ENCODE measurements around the gene THEM4. TPM values are rescaled to one million over a fixed set of nuclear protein-coding genes. Genes with fewer than 3 reads are reported as not detected.

The THEM4 gene
- total and polyA plus RNA-seq, 2 experiments from 2014 or later, result 13.4 to 20.4 TPM

GRCh38 chr1:151875419-151876097, 33.8 kb downstream of the THEM4 start:
- TF ChIP-seq POLR2AphosphoS5 (IDR thresholded peaks at IDR 0.05; ENCODE audit: low read depth) (no peak), EZH2 (IDR thresholded peaks at IDR 0.05; ENCODE audit: low read depth, unreplicated experiment) (no peak), ZNF114 (CRISPR knock-in tag; IDR thresholded peaks at IDR 0.05) (no peak), CREB1 (CRISPR knock-in tag; IDR thresholded peaks at IDR 0.05; ENCODE audit: low read depth) (no peak), NANOG (IDR thresholded peaks at IDR 0.05; ENCODE audit: borderline replicate concordance) (no peak), JUNB (IDR thresholded peaks at IDR 0.05; ENCODE audit: unreplicated experiment) (no peak), EZH2phosphoT487 (IDR thresholded peaks at IDR 0.05; ENCODE audit: unreplicated experiment) (no peak), STAT1 (IDR thresholded peaks at IDR 0.05; ENCODE audit: unreplicated experiment) (no peak), ZNF331 (CRISPR knock-in tag; IDR thresholded peaks at IDR 0.05; ENCODE audit: low read depth) (no peak)
- TF ChIP-seq, protein P1, sequence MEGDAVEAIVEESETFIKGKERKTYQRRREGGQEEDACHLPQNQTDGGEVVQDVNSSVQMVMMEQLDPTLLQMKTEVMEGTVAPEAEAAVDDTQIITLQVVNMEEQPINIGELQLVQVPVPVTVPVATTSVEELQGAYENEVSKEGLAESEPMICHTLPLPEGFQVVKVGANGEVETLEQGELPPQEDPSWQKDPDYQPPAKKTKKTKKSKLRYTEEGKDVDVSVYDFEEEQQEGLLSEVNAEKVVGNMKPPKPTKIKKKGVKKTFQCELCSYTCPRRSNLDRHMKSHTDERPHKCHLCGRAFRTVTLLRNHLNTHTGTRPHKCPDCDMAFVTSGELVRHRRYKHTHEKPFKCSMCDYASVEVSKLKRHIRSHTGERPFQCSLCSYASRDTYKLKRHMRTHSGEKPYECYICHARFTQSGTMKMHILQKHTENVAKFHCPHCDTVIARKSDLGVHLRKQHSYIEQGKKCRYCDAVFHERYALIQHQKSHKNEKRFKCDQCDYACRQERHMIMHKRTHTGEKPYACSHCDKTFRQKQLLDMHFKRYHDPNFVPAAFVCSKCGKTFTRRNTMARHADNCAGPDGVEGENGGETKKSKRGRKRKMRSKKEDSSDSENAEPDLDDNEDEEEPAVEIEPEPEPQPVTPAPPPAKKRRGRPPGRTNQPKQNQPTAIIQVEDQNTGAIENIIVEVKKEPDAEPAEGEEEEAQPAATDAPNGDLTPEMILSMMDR (conservative IDR thresholded peaks at IDR 0.05; ENCODE audit: low read depth in 2 of 2), result no peak
- TF ChIP-seq, protein P2, sequence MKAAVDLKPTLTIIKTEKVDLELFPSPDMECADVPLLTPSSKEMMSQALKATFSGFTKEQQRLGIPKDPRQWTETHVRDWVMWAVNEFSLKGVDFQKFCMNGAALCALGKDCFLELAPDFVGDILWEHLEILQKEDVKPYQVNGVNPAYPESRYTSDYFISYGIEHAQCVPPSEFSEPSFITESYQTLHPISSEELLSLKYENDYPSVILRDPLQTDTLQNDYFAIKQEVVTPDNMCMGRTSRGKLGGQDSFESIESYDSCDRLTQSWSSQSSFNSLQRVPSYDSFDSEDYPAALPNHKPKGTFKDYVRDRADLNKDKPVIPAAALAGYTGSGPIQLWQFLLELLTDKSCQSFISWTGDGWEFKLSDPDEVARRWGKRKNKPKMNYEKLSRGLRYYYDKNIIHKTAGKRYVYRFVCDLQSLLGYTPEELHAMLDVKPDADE (IDR thresholded peaks at IDR 0.05), result no peak
- TF ChIP-seq, protein P3, sequence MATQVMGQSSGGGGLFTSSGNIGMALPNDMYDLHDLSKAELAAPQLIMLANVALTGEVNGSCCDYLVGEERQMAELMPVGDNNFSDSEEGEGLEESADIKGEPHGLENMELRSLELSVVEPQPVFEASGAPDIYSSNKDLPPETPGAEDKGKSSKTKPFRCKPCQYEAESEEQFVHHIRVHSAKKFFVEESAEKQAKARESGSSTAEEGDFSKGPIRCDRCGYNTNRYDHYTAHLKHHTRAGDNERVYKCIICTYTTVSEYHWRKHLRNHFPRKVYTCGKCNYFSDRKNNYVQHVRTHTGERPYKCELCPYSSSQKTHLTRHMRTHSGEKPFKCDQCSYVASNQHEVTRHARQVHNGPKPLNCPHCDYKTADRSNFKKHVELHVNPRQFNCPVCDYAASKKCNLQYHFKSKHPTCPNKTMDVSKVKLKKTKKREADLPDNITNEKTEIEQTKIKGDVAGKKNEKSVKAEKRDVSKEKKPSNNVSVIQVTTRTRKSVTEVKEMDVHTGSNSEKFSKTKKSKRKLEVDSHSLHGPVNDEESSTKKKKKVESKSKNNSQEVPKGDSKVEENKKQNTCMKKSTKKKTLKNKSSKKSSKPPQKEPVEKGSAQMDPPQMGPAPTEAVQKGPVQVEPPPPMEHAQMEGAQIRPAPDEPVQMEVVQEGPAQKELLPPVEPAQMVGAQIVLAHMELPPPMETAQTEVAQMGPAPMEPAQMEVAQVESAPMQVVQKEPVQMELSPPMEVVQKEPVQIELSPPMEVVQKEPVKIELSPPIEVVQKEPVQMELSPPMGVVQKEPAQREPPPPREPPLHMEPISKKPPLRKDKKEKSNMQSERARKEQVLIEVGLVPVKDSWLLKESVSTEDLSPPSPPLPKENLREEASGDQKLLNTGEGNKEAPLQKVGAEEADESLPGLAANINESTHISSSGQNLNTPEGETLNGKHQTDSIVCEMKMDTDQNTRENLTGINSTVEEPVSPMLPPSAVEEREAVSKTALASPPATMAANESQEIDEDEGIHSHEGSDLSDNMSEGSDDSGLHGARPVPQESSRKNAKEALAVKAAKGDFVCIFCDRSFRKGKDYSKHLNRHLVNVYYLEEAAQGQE (IDR thresholded peaks at IDR 0.05; ENCODE audit: unreplicated experiment), result no peak
- TF ChIP-seq, protein P4, sequence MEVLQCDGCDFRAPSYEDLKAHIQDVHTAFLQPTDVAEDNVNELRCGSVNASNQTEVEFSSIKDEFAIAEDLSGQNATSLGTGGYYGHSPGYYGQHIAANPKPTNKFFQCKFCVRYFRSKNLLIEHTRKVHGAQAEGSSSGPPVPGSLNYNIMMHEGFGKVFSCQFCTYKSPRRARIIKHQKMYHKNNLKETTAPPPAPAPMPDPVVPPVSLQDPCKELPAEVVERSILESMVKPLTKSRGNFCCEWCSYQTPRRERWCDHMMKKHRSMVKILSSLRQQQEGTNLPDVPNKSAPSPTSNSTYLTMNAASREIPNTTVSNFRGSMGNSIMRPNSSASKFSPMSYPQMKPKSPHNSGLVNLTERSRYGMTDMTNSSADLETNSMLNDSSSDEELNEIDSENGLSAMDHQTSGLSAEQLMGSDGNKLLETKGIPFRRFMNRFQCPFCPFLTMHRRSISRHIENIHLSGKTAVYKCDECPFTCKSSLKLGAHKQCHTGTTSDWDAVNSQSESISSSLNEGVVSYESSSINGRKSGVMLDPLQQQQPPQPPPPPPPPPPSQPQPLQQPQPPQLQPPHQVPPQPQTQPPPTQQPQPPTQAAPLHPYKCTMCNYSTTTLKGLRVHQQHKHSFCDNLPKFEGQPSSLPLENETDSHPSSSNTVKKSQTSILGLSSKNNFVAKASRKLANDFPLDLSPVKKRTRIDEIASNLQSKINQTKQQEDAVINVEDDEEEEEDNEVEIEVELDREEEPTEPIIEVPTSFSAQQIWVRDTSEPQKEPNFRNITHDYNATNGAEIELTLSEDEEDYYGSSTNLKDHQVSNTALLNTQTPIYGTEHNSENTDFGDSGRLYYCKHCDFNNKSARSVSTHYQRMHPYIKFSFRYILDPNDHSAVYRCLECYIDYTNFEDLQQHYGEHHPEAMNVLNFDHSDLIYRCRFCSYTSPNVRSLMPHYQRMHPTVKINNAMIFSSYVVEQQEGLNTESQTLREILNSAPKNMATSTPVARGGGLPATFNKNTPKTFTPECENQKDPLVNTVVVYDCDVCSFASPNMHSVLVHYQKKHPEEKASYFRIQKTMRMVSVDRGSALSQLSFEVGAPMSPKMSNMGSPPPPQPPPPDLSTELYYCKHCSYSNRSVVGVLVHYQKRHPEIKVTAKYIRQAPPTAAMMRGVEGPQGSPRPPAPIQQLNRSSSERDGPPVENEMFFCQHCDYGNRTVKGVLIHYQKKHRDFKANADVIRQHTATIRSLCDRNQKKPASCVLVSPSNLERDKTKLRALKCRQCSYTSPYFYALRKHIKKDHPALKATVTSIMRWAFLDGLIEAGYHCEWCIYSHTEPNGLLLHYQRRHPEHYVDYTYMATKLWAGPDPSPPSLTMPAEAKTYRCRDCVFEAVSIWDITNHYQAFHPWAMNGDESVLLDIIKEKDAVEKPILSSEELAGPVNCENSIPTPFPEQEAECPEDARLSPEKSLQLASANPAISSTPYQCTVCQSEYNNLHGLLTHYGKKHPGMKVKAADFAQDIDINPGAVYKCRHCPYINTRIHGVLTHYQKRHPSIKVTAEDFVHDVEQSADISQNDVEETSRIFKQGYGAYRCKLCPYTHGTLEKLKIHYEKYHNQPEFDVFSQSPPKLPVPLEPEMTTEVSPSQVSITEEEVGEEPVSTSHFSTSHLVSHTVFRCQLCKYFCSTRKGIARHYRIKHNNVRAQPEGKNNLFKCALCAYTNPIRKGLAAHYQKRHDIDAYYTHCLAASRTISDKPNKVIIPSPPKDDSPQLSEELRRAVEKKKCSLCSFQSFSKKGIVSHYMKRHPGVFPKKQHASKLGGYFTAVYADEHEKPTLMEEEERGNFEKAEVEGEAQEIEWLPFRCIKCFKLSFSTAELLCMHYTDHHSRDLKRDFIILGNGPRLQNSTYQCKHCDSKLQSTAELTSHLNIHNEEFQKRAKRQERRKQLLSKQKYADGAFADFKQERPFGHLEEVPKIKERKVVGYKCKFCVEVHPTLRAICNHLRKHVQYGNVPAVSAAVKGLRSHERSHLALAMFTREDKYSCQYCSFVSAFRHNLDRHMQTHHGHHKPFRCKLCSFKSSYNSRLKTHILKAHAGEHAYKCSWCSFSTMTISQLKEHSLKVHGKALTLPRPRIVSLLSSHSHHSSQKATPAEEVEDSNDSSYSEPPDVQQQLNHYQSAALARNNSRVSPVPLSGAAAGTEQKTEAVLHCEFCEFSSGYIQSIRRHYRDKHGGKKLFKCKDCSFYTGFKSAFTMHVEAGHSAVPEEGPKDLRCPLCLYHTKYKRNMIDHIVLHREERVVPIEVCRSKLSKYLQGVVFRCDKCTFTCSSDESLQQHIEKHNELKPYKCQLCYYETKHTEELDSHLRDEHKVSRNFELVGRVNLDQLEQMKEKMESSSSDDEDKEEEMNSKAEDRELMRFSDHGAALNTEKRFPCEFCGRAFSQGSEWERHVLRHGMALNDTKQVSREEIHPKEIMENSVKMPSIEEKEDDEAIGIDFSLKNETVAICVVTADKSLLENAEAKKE (CRISPR knock-in tag; IDR thresholded peaks at IDR 0.05), result no peak
- no peak overlapping the region for H3K27ac ChIP-seq (ENCODE audit: low read depth)
- no peaks in the 10 kb centered on the region for H3F3A ChIP-seq (replicated peaks; ENCODE audit: low read depth)
- no peak overlapping the region for H2AFZ ChIP-seq
- no peaks in the 10 kb centered on the region for H3K79me2 ChIP-seq (replicated peaks; ENCODE audit: insufficient read depth)
- Mint-ChIP-seq H3K27ac (no peak overlapping the region), H3K27me3 (ENCODE audit: insufficient read depth, low read depth, poor library complexity) (no peaks in the 10 kb centered on the region), H3K36me3 (ENCODE audit: low read depth) (peaks cover 5% of the 10 kb centered on the region; the same call in 1 of the 3 replicates), H3K9me3 (no peaks in the 10 kb centered on the region), H3K4me1 (peaks cover 15% of the 10 kb centered on the region), H3K4me3 (no peak overlapping the region)
- no peaks in the 10 kb centered on the region for H3K9me2 ChIP-seq (ENCODE audit: insufficient read depth)
- 0 out of 2 replicates have a peak, but pooled peaks cover 4% of the 10 kb centered on the region for H4K20me1 ChIP-seq (replicated peaks; ENCODE audit: insufficient read depth)
- no peaks in the 10 kb centered on the region for H3K36me3 ChIP-seq (ENCODE audit: insufficient read depth)
- ATAC-seq, result no peak
- DNase-seq (ENCODE audit: low spot score), result no peak
- no peak overlapping the region for H3K4me3 ChIP-seq
- H3K27me3 ChIP-seq (ENCODE audit: insufficient read depth), result no peaks in the 10 kb centered on the region
- no peak overlapping the region for H3K4me2 ChIP-seq
- H3K4me1 ChIP-seq (ENCODE audit: insufficient read depth), result no peaks in the 10 kb centered on the region
